Measurements from ENCODE around the gene LIN9. TPM values are rescaled to one million over a fixed set of nuclear protein-coding genes. Genes with fewer than 3 reads are reported as not detected.

The LIN9 gene
- total and polyA plus RNA-seq, 2 of the 13 experiments (the other 11 are each of a cell fraction or from before 2014, with no cell fraction given) = 3.0 to 10.0 TPM

DNA sequence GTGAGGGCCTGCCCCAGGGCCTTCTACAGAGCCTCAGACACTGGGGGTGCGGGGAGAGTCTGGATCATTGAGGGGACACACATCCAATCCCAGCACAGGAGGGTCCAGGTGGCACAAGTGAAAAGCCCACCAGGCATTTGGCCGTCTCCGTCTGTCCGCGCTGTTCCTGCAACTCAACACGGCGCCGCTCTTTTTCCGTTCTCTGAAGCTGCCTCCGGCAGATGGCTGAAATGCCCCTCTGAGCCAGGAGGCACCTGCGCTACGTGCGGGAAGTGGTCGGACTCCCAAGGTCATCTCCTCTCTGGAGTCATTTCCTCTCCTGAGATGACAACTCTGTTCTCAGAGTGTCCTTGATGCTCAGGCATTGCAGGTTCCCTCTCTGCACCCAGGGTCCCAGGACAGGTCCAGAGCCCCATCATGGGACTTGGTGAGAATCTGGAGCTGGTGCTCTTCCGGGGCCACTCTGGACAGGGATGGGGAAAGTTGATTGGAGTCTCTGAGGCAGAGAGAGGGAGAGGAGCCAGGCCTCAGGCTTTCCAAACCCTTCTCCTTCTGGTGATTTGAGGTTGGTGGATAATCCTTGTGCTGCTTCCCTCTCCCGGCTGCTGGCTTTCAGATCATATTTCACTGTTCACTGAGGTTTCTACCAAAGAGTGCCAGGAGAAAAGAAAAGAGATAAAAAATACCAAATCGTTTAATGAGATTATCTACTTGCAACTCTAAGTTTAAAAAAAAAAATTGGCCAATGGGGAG, 99.5 kb downstream of the LIN9 start (continued):
- TF ChIP-seq, protein P1, sequence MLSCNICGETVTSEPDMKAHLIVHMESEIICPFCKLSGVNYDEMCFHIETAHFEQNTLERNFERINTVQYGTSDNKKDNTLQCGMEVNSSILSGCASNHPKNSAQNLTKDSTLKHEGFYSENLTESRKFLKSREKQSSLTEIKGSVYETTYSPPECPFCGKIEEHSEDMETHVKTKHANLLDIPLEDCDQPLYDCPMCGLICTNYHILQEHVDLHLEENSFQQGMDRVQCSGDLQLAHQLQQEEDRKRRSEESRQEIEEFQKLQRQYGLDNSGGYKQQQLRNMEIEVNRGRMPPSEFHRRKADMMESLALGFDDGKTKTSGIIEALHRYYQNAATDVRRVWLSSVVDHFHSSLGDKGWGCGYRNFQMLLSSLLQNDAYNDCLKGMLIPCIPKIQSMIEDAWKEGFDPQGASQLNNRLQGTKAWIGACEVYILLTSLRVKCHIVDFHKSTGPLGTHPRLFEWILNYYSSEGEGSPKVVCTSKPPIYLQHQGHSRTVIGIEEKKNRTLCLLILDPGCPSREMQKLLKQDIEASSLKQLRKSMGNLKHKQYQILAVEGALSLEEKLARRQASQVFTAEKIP (CRISPR knock-in tag; IDR thresholded peaks at IDR 0.05; ENCODE audit: borderline replicate concordance) = no peak
- TF ChIP-seq, protein P2, sequence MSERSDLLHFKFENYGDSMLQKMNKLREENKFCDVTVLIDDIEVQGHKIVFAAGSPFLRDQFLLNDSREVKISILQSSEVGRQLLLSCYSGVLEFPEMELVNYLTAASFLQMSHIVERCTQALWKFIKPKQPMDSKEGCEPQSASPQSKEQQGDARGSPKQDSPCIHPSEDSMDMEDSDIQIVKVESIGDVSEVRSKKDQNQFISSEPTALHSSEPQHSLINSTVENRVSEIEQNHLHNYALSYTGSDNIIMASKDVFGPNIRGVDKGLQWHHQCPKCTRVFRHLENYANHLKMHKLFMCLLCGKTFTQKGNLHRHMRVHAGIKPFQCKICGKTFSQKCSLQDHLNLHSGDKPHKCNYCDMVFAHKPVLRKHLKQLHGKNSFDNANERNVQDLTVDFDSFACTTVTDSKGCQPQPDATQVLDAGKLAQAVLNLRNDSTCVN (CRISPR knock-in tag; IDR thresholded peaks at IDR 0.05; ENCODE audit: borderline replicate concordance) = peak; percentile 40; the same call in 1 of the 2 replicates
- no peak for TF ChIP-seq ARID2 (CRISPR knock-in tag; IDR thresholded peaks at IDR 0.05; ENCODE audit: borderline replicate concordance)
- TF ChIP-seq, protein P3, sequence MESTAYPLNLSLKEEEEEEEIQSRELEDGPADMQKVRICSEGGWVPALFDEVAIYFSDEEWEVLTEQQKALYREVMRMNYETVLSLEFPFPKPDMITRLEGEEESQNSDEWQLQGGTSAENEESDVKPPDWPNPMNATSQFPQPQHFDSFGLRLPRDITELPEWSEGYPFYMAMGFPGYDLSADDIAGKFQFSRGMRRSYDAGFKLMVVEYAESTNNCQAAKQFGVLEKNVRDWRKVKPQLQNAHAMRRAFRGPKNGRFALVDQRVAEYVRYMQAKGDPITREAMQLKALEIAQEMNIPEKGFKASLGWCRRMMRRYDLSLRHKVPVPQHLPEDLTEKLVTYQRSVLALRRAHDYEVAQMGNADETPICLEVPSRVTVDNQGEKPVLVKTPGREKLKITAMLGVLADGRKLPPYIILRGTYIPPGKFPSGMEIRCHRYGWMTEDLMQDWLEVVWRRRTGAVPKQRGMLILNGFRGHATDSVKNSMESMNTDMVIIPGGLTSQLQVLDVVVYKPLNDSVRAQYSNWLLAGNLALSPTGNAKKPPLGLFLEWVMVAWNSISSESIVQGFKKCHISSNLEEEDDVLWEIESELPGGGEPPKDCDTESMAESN (CRISPR knock-in tag; conservative IDR thresholded peaks at IDR 0.05) = no peak
- TF ChIP-seq SAP130 (CRISPR knock-in tag; IDR thresholded peaks at IDR 0.05; ENCODE audit: low read depth) = peak; percentile 43; the same call in 1 of the 2 replicates
- no peak for TF ChIP-seq HOXD1 (CRISPR knock-in tag; IDR thresholded peaks at IDR 0.05)
- no peak for TF ChIP-seq RXRB (CRISPR knock-in tag; IDR thresholded peaks at IDR 0.05; ENCODE audit: borderline replicate concordance)
- TF ChIP-seq ZNF790 (CRISPR knock-in tag; IDR thresholded peaks at IDR 0.05; ENCODE audit: borderline replicate concordance) = no peak
- TF ChIP-seq POLR2AphosphoS5 (IDR thresholded peaks at IDR 0.05; ENCODE audit: low read depth, low read length) = no peak
- TF ChIP-seq THAP11 (CRISPR knock-in tag; IDR thresholded peaks at IDR 0.05) = no peak
- TF ChIP-seq PTBP1 (IDR thresholded peaks at IDR 0.05; ENCODE audit: low read depth, low read length, poor library complexity, severe bottlenecking) = no peak
- TF ChIP-seq KDM4B (CRISPR knock-in tag; IDR thresholded peaks at IDR 0.05) = no peak
- TF ChIP-seq, protein P4, sequence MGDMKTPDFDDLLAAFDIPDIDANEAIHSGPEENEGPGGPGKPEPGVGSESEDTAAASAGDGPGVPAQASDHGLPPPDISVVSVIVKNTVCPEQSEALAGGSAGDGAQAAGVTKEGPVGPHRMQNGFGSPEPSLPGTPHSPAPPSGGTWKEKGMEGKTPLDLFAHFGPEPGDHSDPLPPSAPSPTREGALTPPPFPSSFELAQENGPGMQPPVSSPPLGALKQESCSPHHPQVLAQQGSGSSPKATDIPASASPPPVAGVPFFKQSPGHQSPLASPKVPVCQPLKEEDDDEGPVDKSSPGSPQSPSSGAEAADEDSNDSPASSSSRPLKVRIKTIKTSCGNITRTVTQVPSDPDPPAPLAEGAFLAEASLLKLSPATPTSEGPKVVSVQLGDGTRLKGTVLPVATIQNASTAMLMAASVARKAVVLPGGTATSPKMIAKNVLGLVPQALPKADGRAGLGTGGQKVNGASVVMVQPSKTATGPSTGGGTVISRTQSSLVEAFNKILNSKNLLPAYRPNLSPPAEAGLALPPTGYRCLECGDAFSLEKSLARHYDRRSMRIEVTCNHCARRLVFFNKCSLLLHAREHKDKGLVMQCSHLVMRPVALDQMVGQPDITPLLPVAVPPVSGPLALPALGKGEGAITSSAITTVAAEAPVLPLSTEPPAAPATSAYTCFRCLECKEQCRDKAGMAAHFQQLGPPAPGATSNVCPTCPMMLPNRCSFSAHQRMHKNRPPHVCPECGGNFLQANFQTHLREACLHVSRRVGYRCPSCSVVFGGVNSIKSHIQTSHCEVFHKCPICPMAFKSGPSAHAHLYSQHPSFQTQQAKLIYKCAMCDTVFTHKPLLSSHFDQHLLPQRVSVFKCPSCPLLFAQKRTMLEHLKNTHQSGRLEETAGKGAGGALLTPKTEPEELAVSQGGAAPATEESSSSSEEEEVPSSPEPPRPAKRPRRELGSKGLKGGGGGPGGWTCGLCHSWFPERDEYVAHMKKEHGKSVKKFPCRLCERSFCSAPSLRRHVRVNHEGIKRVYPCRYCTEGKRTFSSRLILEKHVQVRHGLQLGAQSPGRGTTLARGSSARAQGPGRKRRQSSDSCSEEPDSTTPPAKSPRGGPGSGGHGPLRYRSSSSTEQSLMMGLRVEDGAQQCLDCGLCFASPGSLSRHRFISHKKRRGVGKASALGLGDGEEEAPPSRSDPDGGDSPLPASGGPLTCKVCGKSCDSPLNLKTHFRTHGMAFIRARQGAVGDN (CRISPR knock-in tag; IDR thresholded peaks at IDR 0.05) = peak; percentile 81
- no peak for TF ChIP-seq ZNF232 (CRISPR knock-in tag; IDR thresholded peaks at IDR 0.05; ENCODE audit: borderline replicate concordance)
- peak; percentile 50; the same call in 1 of the 2 replicates for TF ChIP-seq ETV5 (CRISPR knock-in tag; IDR thresholded peaks at IDR 0.05; ENCODE audit: borderline replicate concordance)
- TF ChIP-seq KAT2B (IDR thresholded peaks at IDR 0.05; ENCODE audit: borderline replicate concordance, low read depth, low read length) = no peak
- no peak for TF ChIP-seq BCL6 (CRISPR knock-in tag; IDR thresholded peaks at IDR 0.05)
- no peak for TF ChIP-seq KLF11 (CRISPR knock-in tag; IDR thresholded peaks at IDR 0.05)
- no peak for TF ChIP-seq ZFP1 (CRISPR knock-in tag; IDR thresholded peaks at IDR 0.05)
- TF ChIP-seq ZNF207 (IDR thresholded peaks at IDR 0.05; ENCODE audit: borderline replicate concordance) = no peak
- no peak for TF ChIP-seq ZNF772 (CRISPR knock-in tag; IDR thresholded peaks at IDR 0.05)
